Tibial nerve (tissue), 4 donors: ENCODE measurements around the gene MYOG.

ENCODE experiments used
- EP300 ChIP-seq, 2 donors: sonication (generic); formaldehyde crosslinking; IDR thresholded peaks; one replicate each; pipeline ENCODE4 v1.6.1; 2017; ENCODE audit warnings: antibody characterized with exemption in 2 of 2, mild to moderate bottlenecking in 1 of 2
- POLR2A ChIP-seq, 2 donors: fragments of 450-650 bp; IDR thresholded peaks; one replicate each; pipeline ENCODE4 v1.6.1; 2017; ENCODE audit warnings: antibody characterized with exemption in 2 of 2, mild to moderate bottlenecking in 2 of 2, moderate library complexity in 2 of 2
- TF ChIP-seq, protein P1 (sequence below), 5 experiments: fragments of 200-600 bp in 3 of 5; fragments of 450-650 bp in 2 of 5; sonication (generic) in 3 of 5; IDR thresholded peaks; one replicate each; pipeline ENCODE4 v1.5.1; 2016 to 2019; ENCODE audit warnings: antibody characterized with exemption in 5 of 5, mild to moderate bottlenecking in 3 of 5, moderate library complexity in 2 of 5

DNA sequence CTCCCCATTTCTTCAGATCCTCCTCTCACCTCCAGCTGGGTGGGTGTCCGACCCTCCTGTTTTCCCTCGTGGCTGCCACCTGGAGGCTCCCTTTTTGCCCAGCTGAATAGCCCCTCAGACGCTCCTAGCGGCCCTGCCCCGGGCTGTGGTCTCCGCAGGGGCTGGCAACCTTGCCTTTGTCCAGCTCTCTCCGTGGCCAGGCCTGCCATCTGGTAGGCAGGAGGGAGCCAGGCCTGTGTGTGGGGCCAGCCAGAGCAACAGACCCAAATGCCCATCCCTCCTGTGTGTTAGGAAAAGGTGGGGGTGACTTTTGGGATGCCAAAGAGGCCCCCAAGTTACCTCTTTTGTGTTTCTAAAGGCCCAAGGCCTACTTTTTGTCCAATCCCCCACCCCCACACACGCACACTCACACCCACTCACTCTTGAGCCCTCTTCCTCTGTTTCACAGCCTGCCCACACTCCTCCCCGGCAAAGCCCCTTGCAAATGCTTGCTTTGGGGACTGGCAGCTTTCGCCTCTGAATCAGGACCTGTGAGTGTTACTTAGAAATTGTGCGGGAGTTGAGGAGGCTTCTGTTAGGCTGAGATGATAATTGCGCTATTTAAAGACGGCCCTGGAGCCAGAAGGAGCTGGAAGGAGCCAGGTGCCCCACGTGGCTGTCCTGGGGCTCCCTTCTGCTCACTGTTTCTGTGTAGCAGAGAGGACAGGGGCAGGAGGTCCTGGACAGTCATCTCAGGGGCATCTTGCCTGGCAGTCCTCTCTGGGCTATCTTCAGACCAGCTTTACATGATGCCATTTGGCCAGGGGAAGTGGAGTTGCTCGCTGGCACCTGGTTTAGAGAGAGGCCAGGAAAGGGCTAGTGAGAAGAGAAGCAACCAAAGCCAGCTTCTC, 50.5 kb downstream of the MYOG start:
- TF ChIP-seq, protein P1, sequence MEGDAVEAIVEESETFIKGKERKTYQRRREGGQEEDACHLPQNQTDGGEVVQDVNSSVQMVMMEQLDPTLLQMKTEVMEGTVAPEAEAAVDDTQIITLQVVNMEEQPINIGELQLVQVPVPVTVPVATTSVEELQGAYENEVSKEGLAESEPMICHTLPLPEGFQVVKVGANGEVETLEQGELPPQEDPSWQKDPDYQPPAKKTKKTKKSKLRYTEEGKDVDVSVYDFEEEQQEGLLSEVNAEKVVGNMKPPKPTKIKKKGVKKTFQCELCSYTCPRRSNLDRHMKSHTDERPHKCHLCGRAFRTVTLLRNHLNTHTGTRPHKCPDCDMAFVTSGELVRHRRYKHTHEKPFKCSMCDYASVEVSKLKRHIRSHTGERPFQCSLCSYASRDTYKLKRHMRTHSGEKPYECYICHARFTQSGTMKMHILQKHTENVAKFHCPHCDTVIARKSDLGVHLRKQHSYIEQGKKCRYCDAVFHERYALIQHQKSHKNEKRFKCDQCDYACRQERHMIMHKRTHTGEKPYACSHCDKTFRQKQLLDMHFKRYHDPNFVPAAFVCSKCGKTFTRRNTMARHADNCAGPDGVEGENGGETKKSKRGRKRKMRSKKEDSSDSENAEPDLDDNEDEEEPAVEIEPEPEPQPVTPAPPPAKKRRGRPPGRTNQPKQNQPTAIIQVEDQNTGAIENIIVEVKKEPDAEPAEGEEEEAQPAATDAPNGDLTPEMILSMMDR (IDR thresholded peaks at IDR 0.05): no peak
- TF ChIP-seq POLR2A (IDR thresholded peaks at IDR 0.05): no peak
- TF ChIP-seq EP300 (IDR thresholded peaks at IDR 0.05): no peak
